Astrocyte (in vitro differentiated cells and primary cell): ENCODE measurements around the gene WDR27. TPM values are rescaled to one million over a fixed set of nuclear protein-coding genes. Genes with fewer than 3 reads are reported as not detected.

ENCODE experiments used
- DNase-seq: peaks from one replicate; pipeline ENCODE4 v3.0.0-alpha.2; 2010; ENCODE audit warnings: low read depth
- FAIRE-seq: peaks from 2 replicates; lab custom pipeline; 2011; peaks lifted over from hg19 to GRCh38; lab: Jason Lieb, UNC
- H2AFZ ChIP-seq: 2 replicates; pipeline ENCODE4 v1.6.0; 2012; ENCODE audit warnings: low read depth, low read length, inconsistent platforms
- H3K27ac ChIP-seq: 2 replicates; pipeline ENCODE4 v1.5.1; 2011; ENCODE audit warnings: low read depth, low read length, inconsistent platforms
- H3K27me3 ChIP-seq: 2 replicates; pipeline ENCODE4 v1.6.0; 2011; ENCODE audit warnings: low read length, inconsistent platforms; ENCODE audit not compliant: insufficient read depth
- H3K36me3 ChIP-seq: 2 replicates; pipeline ENCODE4 v1.5.1; 2011; ENCODE audit warnings: low read length, inconsistent platforms; ENCODE audit not compliant: insufficient read depth
- H3K4me1 ChIP-seq: 2 replicates; pipeline ENCODE4 v1.5.1; 2011; ENCODE audit warnings: low read length, inconsistent platforms; ENCODE audit not compliant: insufficient read depth
- H3K4me2 ChIP-seq: 2 replicates; pipeline ENCODE4 v1.6.0; 2012; ENCODE audit warnings: low read length, inconsistent platforms
- H3K4me3 ChIP-seq: 2 replicates; pipeline ENCODE4 v1.5.1; 2011; ENCODE audit warnings: low read depth, mild to moderate bottlenecking, low read length, inconsistent platforms; ENCODE audit not compliant: insufficient read depth
- H3K79me2 ChIP-seq: 2 replicates; pipeline ENCODE4 v1.6.0; 2012; ENCODE audit warnings: mild to moderate bottlenecking, low read length, inconsistent platforms; ENCODE audit not compliant: insufficient read depth
- H3K9ac ChIP-seq: 2 replicates; pipeline ENCODE4 v1.6.0; 2012; ENCODE audit warnings: mild to moderate bottlenecking, low read length, inconsistent platforms
- H3K9me3 ChIP-seq: 2 replicates; pipeline ENCODE4 v1.5.1; 2012; ENCODE audit warnings: low read depth, mild to moderate bottlenecking, low read length, inconsistent platforms; ENCODE audit not compliant: insufficient read depth
- H4K20me1 ChIP-seq: 2 replicates; pipeline ENCODE4 v1.6.0; 2012; ENCODE audit warnings: low read length, inconsistent platforms; ENCODE audit not compliant: insufficient read depth
- H3K27ac Mint-ChIP-seq: one replicate; pipeline ENCODE4 v1.8.0; 2021; ENCODE audit warnings: mild to moderate bottlenecking, mixed read lengths; ENCODE audit not compliant: unreplicated experiment
- H3K27me3 Mint-ChIP-seq: one replicate; pipeline ENCODE4 v1.8.0; 2021; ENCODE audit warnings: low read depth, mixed read lengths; ENCODE audit not compliant: unreplicated experiment
- H3K36me3 Mint-ChIP-seq: one replicate; pipeline ENCODE4 v1.8.0; 2021; ENCODE audit warnings: low read depth, mixed read lengths; ENCODE audit not compliant: unreplicated experiment
- H3K4me1 Mint-ChIP-seq: one replicate; pipeline ENCODE4 v1.8.0; 2021; ENCODE audit warnings: low read depth, mixed read lengths; ENCODE audit not compliant: unreplicated experiment
- H3K4me3 Mint-ChIP-seq: one replicate; pipeline ENCODE4 v1.8.0; 2021; ENCODE audit warnings: mild to moderate bottlenecking, moderate library complexity, mixed read lengths; ENCODE audit not compliant: unreplicated experiment
- H3K9me3 Mint-ChIP-seq: one replicate; pipeline ENCODE4 v1.8.0; 2021; ENCODE audit warnings: mild to moderate bottlenecking, mixed read lengths; ENCODE audit not compliant: unreplicated experiment
- CTCF ChIP-seq: IDR thresholded peaks from 2 replicates; pipeline ENCODE4 v1.5.1; 2011; ENCODE audit warnings: low read depth, mild to moderate bottlenecking, inconsistent platforms, low read length, moderate library complexity; ENCODE audit not compliant: insufficient read depth
- EZH2 ChIP-seq: IDR thresholded peaks from 2 replicates; pipeline ENCODE4 v1.6.1; 2012; ENCODE audit warnings: mild to moderate bottlenecking, low read length, inconsistent platforms; ENCODE audit not compliant: insufficient read depth
- total RNA-seq: library from RNA; stranded (reverse); gene quantifications from 2 replicates; pipeline ENCODE4 v1.2.1, GENCODE V29; 2021

WDR27 gene
- total RNA-seq, 1 donor from 2014 or later: 31.2 TPM

GRCh38 chr6:169543704-169544103 lies 158.1 kb downstream of the WDR27 start:
- Histone ChIP-seq H3K9ac (no peak overlapping the region), H3K79me2 (no peaks in the 10 kb centered on the region), H2AFZ (no peak overlapping the region), H3K27ac (no peak overlapping the region), H3K4me2 (no peak overlapping the region), H4K20me1 (no peaks in the 10 kb centered on the region), H3K9me3 (no peaks in the 10 kb centered on the region), H3K4me1 (peaks cover 19% of the 10 kb centered on the region), H3K36me3 (no peaks in the 10 kb centered on the region), H3K4me3 (no peak overlapping the region), H3K27me3 (no peaks in the 10 kb centered on the region)
- Mint-ChIP-seq H3K27ac (no peak overlapping the region), H3K36me3 (no peaks in the 10 kb centered on the region), H3K4me1 (no peaks in the 10 kb centered on the region), H3K27me3 (no peaks in the 10 kb centered on the region), H3K4me3 (no peak overlapping the region), H3K9me3 (peaks cover 3% of the 10 kb centered on the region)
- DNase-seq (no peak), FAIRE-seq (peak; percentile 23)
- TF ChIP-seq CTCF: no peak
- no peak for TF ChIP-seq EZH2

GRCh38 chr6:169542491-169542890 lies 159.3 kb downstream of the WDR27 start:
- Histone ChIP-seq H3K27me3 (no peaks in the 10 kb centered on the region), H4K20me1 (no peaks in the 10 kb centered on the region), H3K79me2 (no peaks in the 10 kb centered on the region), H3K4me3 (no peak overlapping the region), H2AFZ (no peak overlapping the region), H3K9me3 (no peaks in the 10 kb centered on the region), H3K4me2 (no peak overlapping the region), H3K9ac (no peak overlapping the region), H3K27ac (no peak overlapping the region), H3K36me3 (no peaks in the 10 kb centered on the region), H3K4me1 (peaks cover 19% of the 10 kb centered on the region)
- no peak overlapping the region for H3K4me3 Mint-ChIP-seq
- H3K4me1 Mint-ChIP-seq: no peaks in the 10 kb centered on the region
- TF ChIP-seq EZH2 (no peak), CTCF (no peak)
- no peak for DNase-seq
- no peak for FAIRE-seq
- H3K36me3 Mint-ChIP-seq: no peaks in the 10 kb centered on the region
- no peaks in the 10 kb centered on the region for H3K27me3 Mint-ChIP-seq
- H3K9me3 Mint-ChIP-seq: peaks cover 1% of the 10 kb centered on the region
- H3K27ac Mint-ChIP-seq: no peak overlapping the region

GRCh38 chr6:169539176-169539897 lies 162.5 kb downstream of the WDR27 start:
- H3K4me2 ChIP-seq: peak overlapping the region; percentile 16
- no peak overlapping the region for H3K27ac Mint-ChIP-seq
- no peak overlapping the region for H3K4me3 ChIP-seq
- no peaks in the 10 kb centered on the region for H4K20me1 ChIP-seq
- H3K27me3 ChIP-seq: no peaks in the 10 kb centered on the region
- peak; percentile 54 for DNase-seq
- H3K36me3 Mint-ChIP-seq: peaks cover 2% of the 10 kb centered on the region
- H3K27me3 Mint-ChIP-seq: no peaks in the 10 kb centered on the region
- H3K4me1 Mint-ChIP-seq: no peaks in the 10 kb centered on the region
- H3K9me3 ChIP-seq: peaks cover 4% of the 10 kb centered on the region
- H3K36me3 ChIP-seq: no peaks in the 10 kb centered on the region
- no peaks in the 10 kb centered on the region for H3K79me2 ChIP-seq
- no peak overlapping the region for H3K27ac ChIP-seq
- FAIRE-seq: no peak
- no peak overlapping the region for H3K9ac ChIP-seq
- H3K9me3 Mint-ChIP-seq: peaks cover 18% of the 10 kb centered on the region
- H3K4me3 Mint-ChIP-seq: no peak overlapping the region
- H3K4me1 ChIP-seq: peaks cover 8% of the 10 kb centered on the region
- no peak overlapping the region for H2AFZ ChIP-seq
- TF ChIP-seq EZH2 (no peak), CTCF (no peak)
